WTC11 (cell line): ENCODE data around the gene ARL15. TPM values are rescaled to one million over a fixed set of nuclear protein-coding genes. Genes with fewer than 3 reads are reported as not detected.

ENCODE experiments used
- ATAC-seq: fragments of 200-7000 bp; cut with Tn5 transposase; 2 replicates; pipeline ENCODE4 v1.10.0; 2021; ENCODE audit warnings: mild to moderate bottlenecking, moderate library complexity
- CTCF ChIA-PET: fragments of 300-600 bp; sonication (Branson Sonifier 250); formaldehyde crosslinking; loops from one replicate; lab custom pipeline; 2021; ENCODE audit warnings: antibody characterized with exemption; lab: Charles Lee
- POLR2A ChIA-PET: fragments of 350-600 bp; sonication (Branson Sonifier 250); formaldehyde crosslinking; loops from one replicate; lab custom pipeline; 2021; ENCODE audit warnings: antibody characterized with exemption; lab: Charles Lee
- DNase-seq: peaks from one replicate; pipeline ENCODE4 v3.0.0; 2021; ENCODE audit warnings: low spot score
- H3K27ac Mint-ChIP-seq: 2 replicates; pipeline ENCODE4 v1.8.0; 2021; ENCODE audit warnings: mixed read lengths
- H3K27me3 Mint-ChIP-seq: 2 replicates; pipeline ENCODE4 v1.8.0; 2021; ENCODE audit warnings: low read depth, mild to moderate bottlenecking, moderate library complexity, mixed read lengths
- H3K36me3 Mint-ChIP-seq: 2 replicates; pipeline ENCODE4 v1.8.0; 2021; ENCODE audit warnings: mixed read lengths
- H3K4me1 Mint-ChIP-seq: 2 replicates; pipeline ENCODE4 v1.8.0; 2022; ENCODE audit warnings: mixed read lengths
- H3K4me3 Mint-ChIP-seq: 2 replicates; pipeline ENCODE4 v1.8.0; 2021; ENCODE audit warnings: mild to moderate bottlenecking, moderate library complexity, mixed read lengths
- H3K9me3 Mint-ChIP-seq: 2 replicates; pipeline ENCODE4 v1.8.0; 2021; ENCODE audit warnings: mixed read lengths
- ARID4B ChIP-seq: sonication (generic); formaldehyde crosslinking; IDR thresholded peaks from 2 replicates; pipeline ENCODE4 v1.8.0; 2023; ENCODE audit warnings: missing genetic modification reagents, mild to moderate bottlenecking, borderline replicate concordance
- E2F1 ChIP-seq: sonication (generic); formaldehyde crosslinking; IDR thresholded peaks from 2 replicates; pipeline ENCODE4 v1.8.0; 2022; ENCODE audit warnings: mild to moderate bottlenecking, missing genetic modification reagents
- E2F4 ChIP-seq: sonication (generic); formaldehyde crosslinking; IDR thresholded peaks from 2 replicates; pipeline ENCODE4 v1.8.1; 2022; ENCODE audit warnings: low read depth, mild to moderate bottlenecking, moderate library complexity, missing genetic modification reagents, borderline replicate concordance
- ETV6 ChIP-seq: sonication (generic); formaldehyde crosslinking; IDR thresholded peaks from 2 replicates; pipeline ENCODE4 v1.8.1; 2022; ENCODE audit warnings: mild to moderate bottlenecking, missing genetic modification reagents
- FOXJ3 ChIP-seq: sonication (generic); formaldehyde crosslinking; IDR thresholded peaks from 2 replicates; pipeline ENCODE4 v1.9.0; 2021; ENCODE audit warnings: missing genetic modification reagents, mild to moderate bottlenecking, borderline replicate concordance
- FOXK1 ChIP-seq: sonication (generic); formaldehyde crosslinking; IDR thresholded peaks from 2 replicates; pipeline ENCODE4 v1.8.0; 2022; ENCODE audit warnings: mild to moderate bottlenecking, moderate library complexity, missing genetic modification reagents
- FOXP1 ChIP-seq: sonication (generic); formaldehyde crosslinking; IDR thresholded peaks from 2 replicates; pipeline ENCODE4 v1.8.0; 2022; ENCODE audit warnings: missing genetic modification reagents, mild to moderate bottlenecking, moderate library complexity, borderline replicate concordance
- GRHL2 ChIP-seq: fragments of 250-450 bp; sonication (Bioruptor Pico); IDR thresholded peaks from 2 replicates; pipeline ENCODE4 v1.8.0; 2022; ENCODE audit warnings: mild to moderate bottlenecking, moderate library complexity; ENCODE audit not compliant: insufficient replicate concordance, severe bottlenecking
- MYBL2 ChIP-seq: sonication (generic); formaldehyde crosslinking; IDR thresholded peaks from 2 replicates; pipeline ENCODE4 v1.8.1; 2023; ENCODE audit warnings: mild to moderate bottlenecking, moderate library complexity, missing genetic modification reagents
- NR2C2 ChIP-seq: sonication (generic); formaldehyde crosslinking; IDR thresholded peaks from 2 replicates; pipeline ENCODE4 v1.8.0; 2022; ENCODE audit warnings: mild to moderate bottlenecking, missing genetic modification reagents
- SMAD3 ChIP-seq: sonication (generic); formaldehyde crosslinking; IDR thresholded peaks from 2 replicates; pipeline ENCODE4 v1.8.0; 2022; ENCODE audit warnings: missing genetic modification reagents, mild to moderate bottlenecking, borderline replicate concordance
- TEAD4 ChIP-seq: sonication (generic); formaldehyde crosslinking; IDR thresholded peaks from 2 replicates; pipeline ENCODE4 v1.8.0; 2022; ENCODE audit warnings: mild to moderate bottlenecking, missing genetic modification reagents
- TP53 ChIP-seq: sonication (generic); formaldehyde crosslinking; IDR thresholded peaks from 2 replicates; pipeline ENCODE4 v1.8.1; 2023; ENCODE audit warnings: mild to moderate bottlenecking, missing genetic modification reagents
- USF2 ChIP-seq: sonication (generic); formaldehyde crosslinking; IDR thresholded peaks from 2 replicates; pipeline ENCODE4 v1.8.1; 2023; ENCODE audit warnings: mild to moderate bottlenecking, missing genetic modification reagents, moderate library complexity
- ZBTB21 ChIP-seq: sonication (generic); formaldehyde crosslinking; IDR thresholded peaks from 2 replicates; pipeline ENCODE4 v1.8.1; 2023; ENCODE audit warnings: mild to moderate bottlenecking, missing genetic modification reagents, borderline replicate concordance
- ZNF512 ChIP-seq: sonication (generic); formaldehyde crosslinking; IDR thresholded peaks from 2 replicates; pipeline ENCODE4 v1.8.1; 2022; ENCODE audit warnings: missing genetic modification reagents, borderline replicate concordance
- total RNA-seq: library from RNA; stranded (reverse); gene quantifications from 3 replicates; pipeline ENCODE4 v1.2.3, GENCODE V29; 2021

Gene ARL15
- total RNA-seq, 1 experiment from 2014 or later = 20.1 TPM

GRCh38 chr5:54120473-54120872 lies 189.9 kb downstream of the ARL15 start:
- H3K27me3 Mint-ChIP-seq = no peaks in the 10 kb centered on the region
- CTCF ChIA-PET = no interaction called here
- no peaks in the 10 kb centered on the region for H3K4me1 Mint-ChIP-seq
- ATAC-seq = no peak
- no peaks in the 10 kb centered on the region for H3K36me3 Mint-ChIP-seq
- peaks cover 8% of the 10 kb centered on the region; the same call in 1 of the 2 replicates for H3K9me3 Mint-ChIP-seq
- TF ChIP-seq USF2 (CRISPR knock-in tag) = no peak
- TF ChIP-seq E2F4 = no peak
- TF ChIP-seq E2F1 (CRISPR knock-in tag) = no peak
- TF ChIP-seq, all 79 proteins: peak for 0
- no peak for DNase-seq
- Mint-ChIP-seq H3K27ac (no peak overlapping the region), H3K4me3 (no peak overlapping the region)
- POLR2A ChIA-PET = no interaction called here

- no peak for ATAC-seq
- Mint-ChIP-seq H3K4me3 (no peak overlapping the region), H3K9me3 (peaks cover 8% of the 10 kb centered on the region; the same call in 1 of the 2 replicates), H3K36me3 (no peaks in the 10 kb centered on the region), H3K27ac (no peak overlapping the region), H3K4me1 (peaks cover 4% of the 10 kb centered on the region), H3K27me3 (no peaks in the 10 kb centered on the region)
- POLR2A ChIA-PET = no interaction called here
- DNase-seq = no peak
- TF ChIP-seq E2F4 (no peak), FOXJ3 (no peak), ZBTB21 (CRISPR knock-in tag) (no peak), ETV6 (no peak), SMAD3 (CRISPR knock-in tag) (no peak), TP53 (no peak), TEAD4 (CRISPR knock-in tag) (no peak), FOXP1 (no peak), FOXK1 (CRISPR knock-in tag) (no peak), NR2C2 (CRISPR knock-in tag) (no peak), GRHL2 (no peak), ZNF512 (CRISPR knock-in tag) (no peak), MYBL2 (CRISPR knock-in tag) (no peak), ARID4B (CRISPR knock-in tag) (no peak)
- CTCF ChIA-PET = no interaction called here
Measured at GRCh38 chr5:54117957-54118356, 192.4 kb downstream of the ARL15 start.
